ENCODE results near the gene SEMA6A. TPM values are rescaled to one million over a fixed set of nuclear protein-coding genes. Genes with fewer than 3 reads are reported as not detected.

SEMA6A gene
- total RNA-seq, 1 experiment from 2014 or later = 406 TPM

- TF ChIP-seq OVOL2 (CRISPR knock-in tag; IDR thresholded peaks at IDR 0.05; ENCODE audit: borderline replicate concordance) (no peak), ETV6 (CRISPR knock-in tag; IDR thresholded peaks at IDR 0.05) (no peak), ZNF416 (CRISPR knock-in tag; IDR thresholded peaks at IDR 0.05) (no peak), ZNF512 (CRISPR knock-in tag; IDR thresholded peaks at IDR 0.05; ENCODE audit: borderline replicate concordance) (no peak)
Observed at GRCh38 chr5:116492016-116492623, 82.5 kb downstream of the SEMA6A start (continued).

GRCh38 chr5:116488356-116489041 lies 86.1 kb downstream of the SEMA6A start:
- CTCF ChIA-PET = no interaction called here
- ATAC-seq (no peak), DNase-seq (ENCODE audit: low spot score) (no peak)
- no peak overlapping the region for H3K4me3 Mint-ChIP-seq
- H3K9me3 Mint-ChIP-seq = no peaks in the 10 kb centered on the region
- peaks cover 9% of the 10 kb centered on the region for H3K4me1 Mint-ChIP-seq
- peak overlapping the region; percentile 86 for H3K27ac Mint-ChIP-seq
- TF ChIP-seq MAX (CRISPR knock-in tag; IDR thresholded peaks at IDR 0.05) = no peak
- TF ChIP-seq ARID4B (CRISPR knock-in tag; IDR thresholded peaks at IDR 0.05; ENCODE audit: borderline replicate concordance) = no peak
- no peak for TF ChIP-seq RELA (CRISPR knock-in tag; IDR thresholded peaks at IDR 0.05; ENCODE audit: borderline replicate concordance)
- no peak for TF ChIP-seq NFYB (CRISPR knock-in tag; conservative IDR thresholded peaks at IDR 0.05; ENCODE audit: low read depth)
- H3K36me3 Mint-ChIP-seq = peaks cover 93% of the 10 kb centered on the region
- POLR2A ChIA-PET = no interaction called here
- no peaks in the 10 kb centered on the region for H3K27me3 Mint-ChIP-seq (ENCODE audit: low read depth)

- no peak for ATAC-seq
- H3K36me3 Mint-ChIP-seq = peaks cover 93% of the 10 kb centered on the region
- H3K9me3 Mint-ChIP-seq = no peaks in the 10 kb centered on the region
- H3K27me3 Mint-ChIP-seq (ENCODE audit: low read depth) = no peaks in the 10 kb centered on the region
- ChIA-PET POLR2A (no interaction called here), CTCF (no interaction called here)
- H3K27ac Mint-ChIP-seq = peak overlapping the region; percentile 74
- no peak overlapping the region for H3K4me3 Mint-ChIP-seq
- H3K4me1 Mint-ChIP-seq = peaks cover 5% of the 10 kb centered on the region
- no peak for DNase-seq (ENCODE audit: low spot score)
- no peak for TF ChIP-seq SMAD4 (CRISPR knock-in tag; IDR thresholded peaks at IDR 0.05)
- TF ChIP-seq USF2 (CRISPR knock-in tag; IDR thresholded peaks at IDR 0.05) = no peak
- no peak for TF ChIP-seq ZNF281 (CRISPR knock-in tag; IDR thresholded peaks at IDR 0.05)
- no peak for TF ChIP-seq ZNF425 (CRISPR knock-in tag; conservative IDR thresholded peaks at IDR 0.05)
- TF ChIP-seq OVOL2 (CRISPR knock-in tag; IDR thresholded peaks at IDR 0.05; ENCODE audit: borderline replicate concordance) = no peak
- no peak for TF ChIP-seq JUN (CRISPR knock-in tag; IDR thresholded peaks at IDR 0.05)
- TF ChIP-seq MAX (CRISPR knock-in tag; IDR thresholded peaks at IDR 0.05) = no peak
- no peak for TF ChIP-seq E2F5 (CRISPR knock-in tag; IDR thresholded peaks at IDR 0.05)
- no peak for TF ChIP-seq ZNF396 (CRISPR knock-in tag; IDR thresholded peaks at IDR 0.05; ENCODE audit: borderline replicate concordance)
- no peak for TF ChIP-seq CBFB (CRISPR knock-in tag; IDR thresholded peaks at IDR 0.05; ENCODE audit: low read depth)
- TF ChIP-seq ZNF671 (CRISPR knock-in tag; IDR thresholded peaks at IDR 0.05) = no peak
Observed at GRCh38 chr5:116487045-116487444, 87.6 kb downstream of the SEMA6A start.
